Panc1 (cell line): ENCODE data around the gene OR5H15.

Source experiments
- CTCF ChIP-seq: fragments of 450-650 bp; IDR thresholded peaks from 2 replicates; pipeline ENCODE4 v1.5.1; 2017; ENCODE audit warnings: mild to moderate bottlenecking
- POLR2AphosphoS5 ChIP-seq: IDR thresholded peaks from 2 replicates; pipeline ENCODE4 v1.6.1; 2012; ENCODE audit warnings: mild to moderate bottlenecking, low read depth, low read length, moderate library complexity
- REST ChIP-seq, 2 experiments: IDR thresholded peaks; 2 replicates each; pipeline ENCODE4 v1.6.1; 2011 to 2012; ENCODE audit warnings: low read depth in 2 of 2, control low read depth in 1 of 2, low read length in 1 of 2, mild to moderate bottlenecking in 1 of 2, moderate library complexity in 1 of 2; ENCODE audit not compliant: insufficient read depth in 1 of 2
- SIN3A ChIP-seq: IDR thresholded peaks from 2 replicates; pipeline ENCODE4 v1.6.1; 2012; ENCODE audit warnings: low read depth, mild to moderate bottlenecking, low read length, moderate library complexity, borderline replicate concordance; ENCODE audit not compliant: insufficient read depth
- TCF7L2 ChIP-seq: IDR thresholded peaks from 2 replicates; pipeline ENCODE4 v1.6.1; 2011; ENCODE audit warnings: mild to moderate bottlenecking, low read depth, low read length, inconsistent platforms

- no peak for TF ChIP-seq CTCF
- no peak for TF ChIP-seq SIN3A
- TF ChIP-seq POLR2AphosphoS5 = no peak
- no peak for TF ChIP-seq TCF7L2
- no peak for TF ChIP-seq REST (IDR thresholded peaks at IDR 0.05; ENCODE audit: insufficient read depth in 1 of 2, low read depth in 2 of 2, low read length in 1 of 2)
These were observed 42.7 kb downstream of the OR5H15 start for GRCh38 chr3:98209244-98209643.
